Renal pelvis (tissue), 4 donors: ENCODE measurements around the gene RASGRF1. TPM values are rescaled to one million over a fixed set of nuclear protein-coding genes. Genes with fewer than 3 reads are reported as not detected.

Source experiments
- DNase-seq: peaks from one replicate; pipeline ENCODE4 v3.0.0-alpha.2; 2013
- polyA plus RNA-seq, 3 donors: library from polyadenylated mRNA; unstranded; fragments of 120-200 nt; gene quantifications; one replicate each; pipeline ENCODE4 v1.2.1, GENCODE V29; 2013; ENCODE audit not compliant: insufficient read length in 3 of 3

RASGRF1 gene
- polyA plus RNA-seq, 3 donors, result 0.40 to 0.51 (median 0.41) TPM

- DNase-seq, result no peak
Observed at GRCh38 chr15:79099692-79100091, 9.1 kb upstream of the RASGRF1 start.

- no peak for DNase-seq
Observed at GRCh38 chr15:79094611-79095021, 4.0 kb upstream of the RASGRF1 start.

DNA sequence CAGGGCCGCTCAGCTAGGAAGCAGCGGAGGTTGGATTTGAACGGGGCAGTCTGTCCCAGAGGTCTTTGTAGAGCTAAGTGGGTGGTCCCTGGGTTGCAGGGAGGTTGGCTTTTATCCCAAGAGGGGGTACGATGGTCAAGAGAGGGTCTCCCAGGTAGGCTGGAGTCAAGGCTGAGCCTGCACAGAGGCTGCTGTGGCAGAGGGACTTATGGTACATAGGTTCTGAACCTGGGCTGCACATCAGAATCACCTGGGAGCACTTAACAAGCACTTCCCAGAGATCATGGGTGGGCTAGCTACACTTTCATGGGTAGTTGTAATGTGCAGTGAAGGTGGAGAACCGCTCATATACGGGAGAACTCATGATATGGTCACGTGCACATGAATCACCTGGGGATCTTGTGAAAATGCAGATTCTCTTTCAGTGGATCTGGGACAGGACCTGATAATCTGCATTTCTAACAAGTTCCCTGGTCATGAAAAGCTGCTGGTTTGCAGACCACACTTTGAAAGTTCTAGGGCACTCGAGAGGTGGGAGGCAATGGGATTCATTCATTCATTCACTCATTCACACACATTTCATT is 2.9 kb upstream of the RASGRF1 start:
- DNase-seq, result no peak

- no peak for DNase-seq
Observed at GRCh38 chr15:79092382-79092781, 1.8 kb upstream of the RASGRF1 start.

GRCh38 chr15:79091204-79091867 is 756 bp upstream of the RASGRF1 start:
- no peak for DNase-seq

DNA sequence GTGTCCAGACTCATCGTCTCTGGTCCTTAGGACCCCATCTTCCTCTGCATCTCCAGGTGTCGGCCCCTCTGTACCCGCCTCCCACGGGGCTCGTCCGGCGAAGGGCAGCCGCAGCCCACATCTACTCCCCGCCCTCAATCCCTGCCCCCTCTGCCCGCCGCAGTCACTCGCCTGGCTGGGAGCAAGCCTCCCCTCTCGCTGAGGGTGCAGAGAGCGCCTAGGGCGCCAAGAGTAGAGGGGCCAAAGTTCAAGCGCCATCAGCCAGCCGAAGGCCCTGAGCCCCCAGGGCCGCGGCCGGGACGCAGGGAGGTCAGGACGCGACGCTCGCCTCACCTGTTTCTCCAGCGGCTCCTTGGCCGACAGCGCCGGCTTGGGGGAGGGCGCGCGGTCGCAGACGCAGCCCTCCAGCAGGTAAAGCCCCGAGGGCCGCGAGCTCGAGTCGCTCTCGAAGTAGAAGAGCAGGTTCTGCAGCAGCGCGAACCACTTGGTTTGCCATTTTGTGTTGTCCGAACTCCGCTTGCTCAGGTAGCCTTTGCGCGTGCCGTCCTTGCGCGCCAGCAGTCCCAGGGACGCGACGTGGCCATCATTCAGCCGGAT is 592 bp downstream of the RASGRF1 start:
- DNase-seq, result no peak

GRCh38 chr15:79089331-79089889 is 1.2 kb downstream of the RASGRF1 start:
- DNase-seq, result no peak

DNA sequence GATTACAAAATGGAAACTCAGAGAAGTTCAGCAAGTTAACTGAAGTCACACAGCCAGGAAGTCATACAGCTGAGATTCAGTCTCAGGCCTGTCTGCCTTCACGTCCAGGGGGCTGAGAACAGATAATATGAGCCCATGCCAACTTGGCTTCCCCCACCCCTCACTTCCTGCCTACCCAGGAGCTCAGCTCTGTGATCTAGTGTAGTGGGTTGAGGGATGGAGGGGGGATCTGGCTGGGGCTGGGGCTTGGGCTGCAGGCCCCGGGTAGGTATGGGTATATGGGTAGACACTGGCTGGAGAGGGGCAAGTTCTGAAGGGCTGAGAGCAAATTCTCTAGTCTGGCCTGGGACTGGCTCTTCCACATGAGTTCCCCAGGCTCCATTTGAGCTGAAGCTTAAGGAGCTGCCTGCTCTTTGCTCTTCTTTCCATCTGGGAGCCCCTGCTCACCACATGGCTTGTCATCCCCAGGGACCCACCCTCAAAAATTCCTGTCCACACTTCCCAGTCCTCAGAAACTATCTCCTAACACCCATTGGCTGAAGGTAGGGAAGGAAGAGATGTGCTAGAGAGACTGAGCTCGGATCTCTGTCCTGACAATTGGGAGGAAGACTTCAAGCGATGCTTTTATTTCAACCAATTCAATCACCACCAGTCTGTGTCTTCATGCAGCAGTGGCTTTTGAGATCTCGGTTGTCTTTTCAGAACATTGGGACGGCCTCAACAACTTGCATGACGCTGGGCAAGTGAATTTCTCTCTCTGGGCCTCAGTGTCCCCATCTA is 2.0 kb downstream of the RASGRF1 start:
- no peak for DNase-seq

DNA sequence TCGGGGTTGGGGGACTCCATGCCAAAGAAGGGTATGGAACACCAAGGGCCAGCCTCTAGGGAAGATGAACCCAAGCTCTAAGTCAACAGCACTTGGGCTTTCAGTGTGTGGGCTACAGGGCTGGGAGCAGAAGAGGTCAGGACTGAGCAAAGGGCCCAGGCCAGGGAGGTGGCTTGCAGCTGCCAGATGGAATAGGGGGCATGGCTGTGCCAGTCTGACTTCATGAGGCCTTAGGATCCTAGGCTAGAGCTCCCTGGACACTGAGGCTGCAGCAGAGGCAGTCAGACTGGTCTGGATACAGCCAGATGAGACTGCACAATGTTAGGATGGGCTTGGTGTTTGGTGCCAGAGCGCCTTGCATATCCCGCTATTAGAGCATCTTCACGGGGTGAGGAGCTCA is 3.8 kb downstream of the RASGRF1 start:
- DNase-seq, result no peak

DNA sequence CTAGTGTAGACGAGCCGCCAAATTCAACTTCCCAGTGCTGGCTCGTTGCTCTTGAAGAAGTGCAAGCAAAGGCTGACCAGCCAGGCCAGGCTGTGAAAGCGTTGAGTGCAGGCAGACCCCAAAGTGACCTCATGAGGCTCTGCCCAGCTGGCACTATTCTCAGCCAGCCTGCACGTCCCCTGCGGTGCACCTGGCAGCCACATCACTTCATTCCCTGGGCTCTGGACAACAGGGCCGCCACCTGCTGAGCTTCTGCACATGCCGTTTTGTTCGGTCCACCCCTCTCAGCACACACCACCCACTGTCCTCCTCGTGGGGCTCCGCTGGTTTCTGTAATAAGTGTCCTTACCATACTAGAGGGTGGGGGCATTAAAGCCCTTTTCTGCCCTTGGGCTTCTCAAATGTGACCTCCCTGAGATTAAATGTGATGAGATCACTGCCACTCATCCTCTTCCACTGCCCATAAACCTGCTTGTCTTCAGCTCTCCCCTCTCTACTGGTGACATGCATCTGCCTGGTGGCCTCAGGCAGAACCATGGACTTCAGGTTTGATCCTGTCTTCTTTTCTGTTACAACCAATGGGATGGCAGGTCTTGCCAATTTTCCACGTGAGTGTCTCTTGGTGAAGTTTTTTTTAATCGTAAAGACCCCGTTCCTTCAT is 6.1 kb downstream of the RASGRF1 start:
- no peak for DNase-seq

- DNase-seq, result no peak
Observed at GRCh38 chr15:79083154-79083553, 7.4 kb downstream of the RASGRF1 start.

DNA sequence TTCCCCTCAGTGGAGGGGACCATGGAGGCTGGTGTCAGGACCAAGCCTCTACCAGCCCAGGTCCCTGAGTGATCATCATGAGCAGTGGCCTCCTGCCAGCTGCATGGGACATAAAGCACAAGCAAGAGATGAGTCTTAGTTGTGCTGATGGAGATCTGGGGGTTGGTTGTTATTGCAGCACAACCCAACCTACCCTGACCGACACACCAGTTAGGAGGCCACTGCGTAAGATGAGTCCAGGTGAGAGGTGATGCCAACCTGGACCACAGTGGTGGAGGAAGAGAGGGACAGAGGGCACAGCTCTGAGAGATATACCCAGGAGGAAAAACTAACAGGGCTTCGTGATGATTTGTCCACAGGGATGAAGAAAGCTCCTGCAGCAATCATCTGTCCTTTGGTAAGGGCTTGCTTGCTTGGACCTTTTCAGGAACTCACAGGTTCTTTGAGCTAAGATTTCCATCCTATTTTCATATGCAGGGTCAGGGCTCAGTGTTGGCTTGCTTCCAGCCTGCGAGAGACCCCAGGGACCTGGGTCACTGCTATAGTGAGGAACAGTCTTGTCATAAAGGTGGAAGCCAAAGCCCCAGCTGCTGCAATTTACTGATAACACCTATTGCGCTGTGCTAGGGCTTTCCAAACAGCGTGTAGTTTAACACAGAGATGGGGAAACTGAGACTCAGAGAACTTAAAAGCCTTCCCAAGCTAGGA is 8.1 kb downstream of the RASGRF1 start:
- DNase-seq, result no peak

GRCh38 chr15:79078763-79079410 is 11.7 kb downstream of the RASGRF1 start:
- DNase-seq, result no peak

DNA sequence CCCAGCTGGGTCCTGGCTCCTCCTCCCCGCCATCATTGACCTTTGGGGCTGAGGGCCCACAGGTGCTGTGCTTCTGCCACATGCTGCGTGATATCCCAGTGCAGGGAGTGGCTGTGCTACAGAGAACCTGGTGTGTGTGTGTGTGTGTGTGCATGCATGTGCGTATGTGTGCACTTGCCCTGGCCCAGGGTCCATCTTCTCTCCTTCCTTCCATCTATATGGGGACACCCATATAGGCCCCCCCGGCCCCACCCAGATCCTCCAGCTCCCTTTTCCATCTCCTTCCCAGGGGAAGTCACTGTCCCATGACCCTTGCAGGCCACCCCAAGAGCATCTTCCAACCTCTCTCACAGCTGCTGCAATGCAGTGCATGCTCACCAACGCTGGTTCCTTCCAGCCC is 12.6 kb downstream of the RASGRF1 start:
- DNase-seq, result no peak

GRCh38 chr15:79076661-79077060 is 13.9 kb downstream of the RASGRF1 start:
- DNase-seq, result no peak

- no peak for DNase-seq
Observed at GRCh38 chr15:79075256-79075655, 15.3 kb downstream of the RASGRF1 start.

- DNase-seq, result no peak
Observed at GRCh38 chr15:79073336-79073735, 17.2 kb downstream of the RASGRF1 start.

DNA sequence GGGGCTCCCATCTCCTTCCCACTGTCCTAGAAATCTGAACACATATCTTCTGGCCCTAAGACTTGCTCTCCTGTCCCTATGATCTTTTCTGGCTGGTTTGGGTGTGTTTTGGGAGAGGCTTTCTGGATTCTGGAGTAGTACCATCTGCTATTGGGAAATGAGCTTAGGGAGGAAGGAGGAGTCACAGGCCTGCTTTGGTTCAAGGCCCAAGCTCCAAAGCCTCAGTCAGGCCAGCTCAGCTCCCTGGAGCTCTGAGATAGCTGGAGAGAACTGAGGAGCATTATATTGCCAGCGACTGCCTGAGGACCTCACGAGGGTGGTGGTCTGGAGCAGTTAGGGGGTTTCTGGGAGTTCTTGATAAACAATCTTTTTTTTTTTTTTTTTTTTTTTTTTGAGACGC is 18.7 kb downstream of the RASGRF1 start:
- DNase-seq, result no peak

DNA sequence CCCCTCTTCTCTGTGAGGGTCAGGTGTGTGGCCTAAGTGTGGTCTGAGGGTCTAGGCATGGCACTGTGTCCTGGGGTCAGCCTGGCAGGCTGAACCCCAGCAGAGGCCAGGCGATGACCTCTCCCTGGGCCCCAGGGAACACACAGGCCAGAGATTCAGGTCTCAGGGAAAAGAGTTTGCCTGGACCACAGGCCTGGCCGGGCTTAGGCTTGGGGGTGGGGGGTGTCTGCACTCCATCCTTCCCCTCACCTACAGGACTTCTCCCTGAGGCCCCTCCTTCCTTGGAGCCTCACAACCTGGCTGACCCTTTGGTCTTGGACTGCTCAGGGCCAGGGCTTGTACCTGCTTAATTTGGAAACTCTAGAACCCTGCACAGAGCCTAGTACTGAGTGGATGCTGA is 21.8 kb downstream of the RASGRF1 start:
- DNase-seq, result no peak

- DNase-seq, result no peak
Observed at GRCh38 chr15:79067969-79068368, 22.6 kb downstream of the RASGRF1 start.
